Stimulated activated CD4-positive, alpha-beta T cell treated with anti-CD3 and anti-CD28 coated beads, Interleukin-12 subunit alpha, Interleukin-12 subunit beta, amount 100 ng/mL, for 4 hours (primary cell): ENCODE measurements around the gene SASS6.

ENCODE experiments used
- DNase-seq: peaks from one replicate; pipeline ENCODE4 v3.0.0-alpha.2; 2020

SASS6 gene

GRCh38 chr1:100039591-100039990, 93.1 kb downstream of the SASS6 start:
- DNase-seq = no peak

DNA sequence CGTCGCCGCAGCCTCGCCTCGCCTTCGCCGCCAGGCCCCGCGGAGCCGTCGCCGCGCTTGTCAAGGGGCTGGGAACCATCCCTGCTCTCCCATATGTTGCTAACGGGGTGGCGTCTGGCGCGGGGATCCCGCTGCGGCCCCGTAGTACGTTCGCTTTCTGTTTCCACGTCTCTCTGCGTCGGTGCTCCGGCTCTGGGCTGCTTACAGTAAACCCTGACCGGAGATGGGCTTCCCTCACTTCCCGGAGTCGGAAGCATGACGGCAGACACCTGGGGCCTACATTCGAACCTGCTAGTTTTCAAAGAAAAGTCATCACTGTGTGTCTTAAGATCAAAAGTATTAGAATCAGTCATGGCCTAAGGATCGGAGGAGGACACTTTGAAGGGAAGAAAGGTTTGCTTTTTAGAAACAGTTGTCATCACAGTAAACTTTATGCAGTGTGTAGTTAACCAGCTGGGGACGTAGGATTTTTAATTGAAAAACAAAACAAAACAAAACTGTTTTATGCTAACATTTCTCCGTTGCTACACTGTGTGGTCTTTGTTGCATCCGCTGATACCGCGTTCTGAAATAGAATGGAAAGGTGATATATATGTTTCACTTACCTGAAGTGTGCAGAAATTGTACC, 94.0 kb downstream of the SASS6 start:
- peak; percentile 69 for DNase-seq

- DNase-seq = peak; percentile 90
Observed at GRCh38 chr1:100037927-100038659, 94.6 kb downstream of the SASS6 start.

GRCh38 chr1:100037656-100037926, 95.1 kb downstream of the SASS6 start:
- no peak for DNase-seq

- DNase-seq = no peak
Observed at GRCh38 chr1:100036718-100037655, 95.7 kb downstream of the SASS6 start.

GRCh38 chr1:100035214-100035613, 97.5 kb downstream of the SASS6 start:
- DNase-seq = no peak

GRCh38 chr1:100034470-100034869, 98.3 kb downstream of the SASS6 start:
- no peak for DNase-seq
